Smooth muscle cell (in vitro differentiated cells): ENCODE results near the gene ARRDC1. TPM values are rescaled to one million over a fixed set of nuclear protein-coding genes. Genes with fewer than 3 reads are reported as not detected.

Experiments used
- DNase-seq: peaks from one replicate; lab custom pipeline; 2025; ENCODE audit not compliant: unreplicated experiment; lab: John Stamatoyannopoulos, UW
- H2AFZ ChIP-seq: fragments of 200-600 bp; sonication (generic); 2 replicates; pipeline ENCODE4 v1.6.0; 2016; ENCODE audit warnings: antibody characterized with exemption, low read depth, mild to moderate bottlenecking
- H3F3A ChIP-seq: fragments of 200-600 bp; sonication (generic); 2 replicates; pipeline ENCODE4 v1.6.0; 2017; ENCODE audit warnings: antibody characterized with exemption, low read depth
- H3K27ac ChIP-seq: fragments of 200-600 bp; sonication (generic); 2 replicates; pipeline ENCODE4 v1.5.1; 2016; ENCODE audit warnings: low read depth, mild to moderate bottlenecking
- H3K27me3 ChIP-seq: fragments of 200-600 bp; sonication (generic); 2 replicates; pipeline ENCODE4 v1.6.1; 2016; ENCODE audit warnings: low read depth, mild to moderate bottlenecking
- H3K36me3 ChIP-seq: fragments of 200-600 bp; sonication (generic); 2 replicates; pipeline ENCODE4 v1.5.1; 2016; ENCODE audit warnings: low read depth
- H3K4me1 ChIP-seq: fragments of 200-600 bp; sonication (generic); 2 replicates; pipeline ENCODE4 v1.5.1; 2016; ENCODE audit warnings: low read depth
- H3K4me2 ChIP-seq: fragments of 200-600 bp; sonication (generic); 2 replicates; pipeline ENCODE4 v1.6.0; 2016; ENCODE audit warnings: mild to moderate bottlenecking
- H3K4me3 ChIP-seq: fragments of 200-600 bp; sonication (generic); 2 replicates; pipeline ENCODE4 v1.5.1; 2016; ENCODE audit warnings: mild to moderate bottlenecking
- H3K79me2 ChIP-seq: fragments of 200-600 bp; sonication (generic); 2 replicates; pipeline ENCODE4 v1.6.0; 2016; ENCODE audit warnings: low read depth, mild to moderate bottlenecking
- H3K9ac ChIP-seq: fragments of 200-600 bp; sonication (generic); 2 replicates; pipeline ENCODE4 v1.6.0; 2016; ENCODE audit warnings: low read depth
- H3K9me3 ChIP-seq: fragments of 200-600 bp; sonication (generic); replicated peaks from 2 replicates; pipeline ENCODE4 v1.5.1; 2016; ENCODE audit warnings: low read depth
- H4K20me1 ChIP-seq: fragments of 200-600 bp; sonication (generic); 2 replicates; pipeline ENCODE4 v1.6.0; 2016; ENCODE audit warnings: low read depth
- WGBS: methylation state at CpG from one replicate; pipeline ENCODE4 v1.1.7; 2016; ENCODE audit warnings: low lambda C conversion rate; 5-methylcytosine and 5-hydroxymethylcytosine counted together
- polyA plus RNA-seq: library from polyadenylated mRNA; unstranded; fragments of >200 nt; fragmentation: Nextera tagmentation; extraction: Ambion mirVana; gene quantifications from 2 replicates; pipeline ENCODE4 v1.2.1, GENCODE V29; 2016
- total RNA-seq: library from RNA; depleted of rRNA; stranded (reverse); fragments of >200 nt; gene quantifications from 2 replicates; pipeline ENCODE4 v1.2.3, GENCODE V29; 2014
- TF ChIP-seq, protein P1 (sequence below): fragments of 200-600 bp; sonication (generic); IDR thresholded peaks from 2 replicates; pipeline ENCODE4 v1.5.1; 2017; ENCODE audit warnings: borderline replicate concordance, mild to moderate bottlenecking, antibody characterized with exemption; ENCODE audit not compliant: insufficient read depth, poor library complexity, severe bottlenecking

Gene ARRDC1
- total and polyA plus RNA-seq, 2 experiments from 2014 or later: 16.7 to 18.7 TPM

DNA sequence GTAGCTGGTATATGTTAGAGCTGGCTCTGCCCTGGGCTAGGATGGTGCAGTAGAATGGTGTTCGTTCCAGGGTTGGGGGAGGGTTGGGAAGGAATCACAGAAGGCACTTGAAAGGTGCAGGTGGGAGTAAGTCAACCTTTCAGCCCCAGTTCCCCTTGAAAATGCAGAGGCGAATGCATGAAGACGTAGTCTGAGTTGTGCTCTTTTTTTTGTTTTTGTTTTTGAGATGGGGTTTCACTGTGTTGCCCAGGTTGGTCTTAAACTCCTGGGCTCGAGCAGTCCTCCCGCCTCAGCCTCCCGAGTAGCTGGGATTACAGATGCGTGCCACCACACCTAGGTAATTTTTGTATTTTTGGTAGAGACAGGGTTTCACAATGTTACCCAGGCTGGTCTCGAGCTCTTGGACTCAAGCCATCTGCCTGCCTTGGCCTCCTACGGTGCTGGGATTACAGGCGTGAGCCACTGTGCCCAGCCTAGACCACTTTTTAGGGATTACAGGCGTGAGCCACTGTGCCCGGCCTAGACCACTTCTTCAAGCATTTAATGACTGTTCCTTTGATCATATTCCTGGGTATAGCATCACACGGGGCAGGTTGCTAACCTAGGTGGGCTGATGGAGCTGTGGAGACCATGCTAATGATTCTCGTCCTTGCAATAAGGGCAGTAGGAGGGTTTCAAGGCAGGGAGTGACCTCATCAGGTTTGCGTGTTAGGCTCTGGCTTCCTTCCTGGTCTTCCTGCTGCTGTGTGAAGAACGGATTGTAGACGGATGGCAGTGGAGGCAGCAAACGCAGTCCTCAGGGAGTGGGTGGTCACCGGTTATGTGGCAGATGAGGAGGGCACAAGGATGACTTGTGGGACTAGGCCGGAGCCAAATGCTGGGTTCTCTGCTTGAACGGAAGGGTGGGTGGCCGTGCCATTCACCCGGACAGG lies 27.0 kb downstream of the ARRDC1 start:
- Histone ChIP-seq H3F3A (peaks cover 5% of the 10 kb centered on the region), H4K20me1 (peaks cover 100% of the 10 kb centered on the region), H3K27me3 (no peaks in the 10 kb centered on the region), H3K79me2 (peaks cover 100% of the 10 kb centered on the region), H3K4me1 (no peaks in the 10 kb centered on the region), H3K4me3 (no peak overlapping the region), H2AFZ (no peak overlapping the region), H3K36me3 (no peaks in the 10 kb centered on the region), H3K4me2 (no peak overlapping the region), H3K9ac (no peak overlapping the region), H3K9me3 (no peaks in the 10 kb centered on the region), H3K27ac (no peak overlapping the region)
- WGBS: 86% methylated on average over 23 of the region's 23 CpGs
- no peak for DNase-seq
- TF ChIP-seq, protein P1, sequence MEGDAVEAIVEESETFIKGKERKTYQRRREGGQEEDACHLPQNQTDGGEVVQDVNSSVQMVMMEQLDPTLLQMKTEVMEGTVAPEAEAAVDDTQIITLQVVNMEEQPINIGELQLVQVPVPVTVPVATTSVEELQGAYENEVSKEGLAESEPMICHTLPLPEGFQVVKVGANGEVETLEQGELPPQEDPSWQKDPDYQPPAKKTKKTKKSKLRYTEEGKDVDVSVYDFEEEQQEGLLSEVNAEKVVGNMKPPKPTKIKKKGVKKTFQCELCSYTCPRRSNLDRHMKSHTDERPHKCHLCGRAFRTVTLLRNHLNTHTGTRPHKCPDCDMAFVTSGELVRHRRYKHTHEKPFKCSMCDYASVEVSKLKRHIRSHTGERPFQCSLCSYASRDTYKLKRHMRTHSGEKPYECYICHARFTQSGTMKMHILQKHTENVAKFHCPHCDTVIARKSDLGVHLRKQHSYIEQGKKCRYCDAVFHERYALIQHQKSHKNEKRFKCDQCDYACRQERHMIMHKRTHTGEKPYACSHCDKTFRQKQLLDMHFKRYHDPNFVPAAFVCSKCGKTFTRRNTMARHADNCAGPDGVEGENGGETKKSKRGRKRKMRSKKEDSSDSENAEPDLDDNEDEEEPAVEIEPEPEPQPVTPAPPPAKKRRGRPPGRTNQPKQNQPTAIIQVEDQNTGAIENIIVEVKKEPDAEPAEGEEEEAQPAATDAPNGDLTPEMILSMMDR: no peak

GRCh38 chr9:137634016-137634415 lies 28.5 kb downstream of the ARRDC1 start:
- TF ChIP-seq, protein P1: no peak
- no peak overlapping the region for H3K4me2 ChIP-seq
- H3K4me1 ChIP-seq: no peaks in the 10 kb centered on the region
- peaks cover 5% of the 10 kb centered on the region for H3F3A ChIP-seq
- peaks cover 100% of the 10 kb centered on the region for H4K20me1 ChIP-seq
- H2AFZ ChIP-seq: no peak overlapping the region
- DNase-seq: no peak
- H3K27me3 ChIP-seq: no peaks in the 10 kb centered on the region
- 92% methylated on average over 5 of the region's 5 CpGs for WGBS
- no peaks in the 10 kb centered on the region for H3K9me3 ChIP-seq
- no peak overlapping the region for H3K9ac ChIP-seq
- H3K79me2 ChIP-seq: peaks cover 100% of the 10 kb centered on the region
- H3K36me3 ChIP-seq: no peaks in the 10 kb centered on the region
- no peak overlapping the region for H3K27ac ChIP-seq
- no peak overlapping the region for H3K4me3 ChIP-seq

DNA sequence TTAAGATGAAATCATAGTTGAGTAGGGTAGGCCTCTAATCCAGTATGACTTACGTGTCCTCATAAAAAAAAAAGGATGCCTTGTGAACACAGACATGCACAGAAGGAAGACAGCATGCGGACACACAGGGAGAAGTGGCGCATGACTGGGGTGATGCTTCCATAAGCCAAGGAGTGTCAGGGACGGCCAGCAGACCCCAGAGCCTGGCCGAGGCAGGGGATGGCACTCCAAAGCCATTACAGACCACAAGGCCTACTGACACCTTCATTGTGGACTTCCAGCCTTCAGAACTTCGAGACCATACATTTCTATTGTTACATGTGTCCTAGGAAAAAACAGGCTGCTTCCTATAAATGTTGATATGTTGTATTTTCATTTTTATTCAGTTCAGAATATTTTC lies 33.2 kb downstream of the ARRDC1 start:
- TF ChIP-seq, protein P1: no peak
- H3K4me2 ChIP-seq: no peak overlapping the region
- no peak overlapping the region for H2AFZ ChIP-seq
- peaks cover 5% of the 10 kb centered on the region for H3F3A ChIP-seq
- H3K36me3 ChIP-seq: no peaks in the 10 kb centered on the region
- no peak overlapping the region for H3K9ac ChIP-seq
- H3K79me2 ChIP-seq: peaks cover 100% of the 10 kb centered on the region
- H3K27ac ChIP-seq: no peak overlapping the region
- no peaks in the 10 kb centered on the region for H3K4me1 ChIP-seq
- peaks cover 99% of the 10 kb centered on the region for H4K20me1 ChIP-seq
- no peak overlapping the region for H3K4me3 ChIP-seq
- WGBS: 84% methylated on average over 6 of the region's 6 CpGs
- no peaks in the 10 kb centered on the region for H3K9me3 ChIP-seq
- DNase-seq: no peak
- no peaks in the 10 kb centered on the region for H3K27me3 ChIP-seq
